Stimulated activated CD4-positive, alpha-beta T cell treated with anti-CD3 and anti-CD28 coated beads, Interleukin-2, amount 100 ng/mL, for 24 hours (primary cell): ENCODE data around the gene IL13.
"Not testable (repeated sequence)": the region's sequence is repeated elsewhere in the genome, so short reads cannot be mapped to it uniquely, and the experiment has no call there.

Source experiments
- DNase-seq, 2 donors: peaks; one replicate each; pipeline ENCODE4 v3.0.0-alpha.2; 2020

IL13 gene

GRCh38 chr5:132691755-132692631, 34.0 kb downstream of the IL13 start:
- DNase-seq: not testable (repeated sequence)

- DNase-seq: no peak
Measured at GRCh38 chr5:132692632-132692967, 34.6 kb downstream of the IL13 start.

- no peak for DNase-seq
Measured at GRCh38 chr5:132695956-132696355, 38.0 kb downstream of the IL13 start.

- DNase-seq: no peak
Measured at GRCh38 chr5:132704875-132705274, 46.9 kb downstream of the IL13 start.

GRCh38 chr5:132708645-132709044, 50.7 kb downstream of the IL13 start:
- no peak for DNase-seq
